Measurements from ENCODE around the gene ZDHHC3.
A peak's percentile ranks its signal among the peaks of the same experiment; 100 is the strongest.

ZDHHC3 gene

DNA sequence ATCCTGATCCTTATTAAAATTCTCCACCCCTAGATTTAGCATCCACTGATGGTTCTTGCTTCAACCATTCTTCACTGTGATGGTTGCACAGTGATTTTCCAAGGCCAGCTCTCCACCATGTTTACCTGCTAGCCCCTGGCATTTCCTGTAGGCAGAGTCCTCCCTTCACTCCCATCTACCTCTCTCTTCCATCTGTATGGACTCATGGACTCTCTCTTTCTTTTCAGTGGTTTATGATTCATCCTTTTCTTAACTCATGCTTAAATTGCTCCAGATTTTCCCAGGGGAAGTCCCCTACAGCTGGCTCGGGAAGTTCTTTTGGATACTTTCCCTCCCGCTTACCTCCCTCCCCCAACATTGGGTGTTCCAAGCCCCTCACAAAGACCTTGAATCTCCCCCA is 82.9 kb downstream of the ZDHHC3 start:
- ATAC-seq (no peak), DNase-seq (no peak)

DNA sequence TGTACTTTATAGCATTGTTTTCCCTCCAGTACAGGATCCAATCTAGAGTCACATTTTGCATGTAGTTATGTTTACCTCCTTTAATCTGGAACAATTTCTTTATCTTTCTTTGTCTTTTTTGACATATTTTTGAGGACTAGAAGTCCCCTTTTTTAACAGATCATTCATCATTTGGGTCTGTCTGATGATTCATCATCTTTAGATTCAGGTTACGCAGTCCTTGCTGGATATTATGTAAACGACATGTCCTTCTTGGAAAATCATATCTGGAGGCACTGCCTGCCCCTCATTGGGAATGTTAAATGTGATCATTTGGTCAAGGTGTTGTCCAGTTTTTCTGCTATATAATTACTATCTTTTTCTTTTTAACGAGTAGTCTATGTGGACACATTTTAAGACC is 83.3 kb downstream of the ZDHHC3 start:
- DNase-seq (no peak), ATAC-seq (no peak)

DNA sequence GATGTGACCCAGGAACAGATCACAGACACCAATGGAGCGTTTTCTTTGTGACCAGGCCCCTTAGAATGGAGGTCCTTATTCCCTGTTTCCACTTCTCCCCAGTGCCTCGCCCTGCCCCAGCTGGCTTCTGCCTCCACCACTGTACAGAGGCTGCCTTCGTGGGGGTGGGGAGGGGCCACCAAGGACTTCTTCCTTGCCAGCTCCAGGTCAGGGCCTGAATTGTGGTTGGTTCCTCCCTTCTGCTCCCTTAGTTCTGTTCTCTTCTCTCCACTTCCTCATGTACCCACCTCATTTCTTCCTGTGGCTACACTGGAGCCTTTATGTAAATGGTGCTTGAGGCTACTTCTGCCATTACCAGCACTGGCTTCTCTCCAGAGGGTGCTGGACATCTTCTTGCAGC is 85.1 kb downstream of the ZDHHC3 start:
- DNase-seq, result no peak
- no peak for ATAC-seq

DNA sequence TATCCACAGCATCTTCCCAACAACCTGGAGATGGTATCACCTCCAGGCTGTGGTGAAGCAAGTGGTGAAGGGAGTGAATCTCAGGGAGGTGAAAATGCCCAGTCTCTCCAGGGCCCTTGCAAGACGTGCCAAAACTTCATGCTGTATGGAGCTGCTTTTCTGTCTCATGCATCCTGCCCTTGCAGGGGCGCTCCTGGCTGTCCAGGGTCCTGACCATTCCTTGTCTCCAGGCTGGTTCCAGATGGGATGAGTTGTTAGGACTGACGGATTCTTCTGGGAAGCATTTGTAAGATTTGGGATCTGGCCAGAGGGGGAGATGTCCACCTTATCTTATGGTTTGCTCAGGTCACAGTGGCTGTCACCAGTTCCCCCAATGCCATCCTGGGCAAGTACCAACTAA is 85.7 kb downstream of the ZDHHC3 start:
- DNase-seq (no peak), ATAC-seq (no peak)

DNA sequence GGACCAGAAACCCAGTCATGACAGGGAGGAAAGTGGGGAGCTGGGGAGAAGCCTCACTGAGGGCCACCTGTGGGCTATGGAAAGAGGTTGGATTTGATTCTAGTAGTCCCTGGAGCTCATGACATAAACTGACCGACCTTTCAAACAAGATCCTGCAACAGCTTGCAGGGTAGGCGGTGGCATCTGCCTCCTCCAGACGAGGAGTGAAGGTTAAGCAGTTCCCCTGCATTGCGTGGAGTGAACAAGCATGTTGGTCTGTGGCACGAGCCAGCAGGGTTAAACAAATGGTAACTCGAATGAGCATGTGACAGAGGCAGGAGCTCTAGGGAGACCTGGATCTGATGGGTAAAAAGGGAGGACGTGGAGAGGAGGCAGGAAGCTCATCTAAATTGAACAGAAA is 88.9 kb downstream of the ZDHHC3 start:
- no peak for ATAC-seq

DNA sequence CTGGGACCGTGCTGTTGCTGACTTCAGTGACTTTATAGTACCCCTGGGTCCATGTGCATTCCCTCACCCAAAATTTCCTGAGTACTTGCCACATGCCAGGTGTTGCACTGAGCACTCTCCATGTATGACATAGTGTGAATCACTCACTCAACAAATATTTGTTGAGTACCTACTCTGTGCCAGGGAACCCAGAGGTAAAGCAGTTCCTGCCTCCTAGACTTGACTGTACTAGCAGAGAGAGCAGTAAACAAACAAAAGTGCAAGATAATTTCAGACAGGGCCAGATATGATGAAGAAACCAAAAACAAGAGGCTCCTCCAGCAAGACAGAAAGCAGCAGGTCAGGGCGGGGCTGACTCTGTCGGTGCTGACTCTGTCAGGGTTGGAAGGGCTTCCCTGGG is 89.4 kb downstream of the ZDHHC3 start:
- no peak for DNase-seq
- no peak for ATAC-seq

More for the DNA sequence above, 88.9 kb downstream of the ZDHHC3 start:
- DNase-seq, result no peak

DNA sequence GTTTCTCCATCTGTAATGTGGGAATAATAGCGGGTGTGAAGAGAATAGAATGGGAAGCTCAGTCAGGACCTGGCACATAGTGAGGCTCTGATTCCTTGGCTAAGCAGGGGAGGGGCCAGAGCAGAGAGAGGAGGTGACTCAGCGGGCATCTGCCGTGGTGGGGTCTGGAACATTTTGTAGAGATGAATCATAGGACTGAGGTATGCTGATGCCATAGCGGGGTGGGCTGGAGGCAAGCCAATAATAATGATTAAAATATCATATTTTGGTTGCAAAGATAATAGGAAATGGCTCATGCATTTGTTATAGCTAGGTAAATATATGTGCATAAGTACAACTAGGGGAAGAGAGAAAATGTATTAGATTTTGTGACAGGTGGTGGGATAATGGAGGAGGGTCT is 90.4 kb downstream of the ZDHHC3 start:
- no peak for DNase-seq
- peak; percentile 55 for ATAC-seq

DNA sequence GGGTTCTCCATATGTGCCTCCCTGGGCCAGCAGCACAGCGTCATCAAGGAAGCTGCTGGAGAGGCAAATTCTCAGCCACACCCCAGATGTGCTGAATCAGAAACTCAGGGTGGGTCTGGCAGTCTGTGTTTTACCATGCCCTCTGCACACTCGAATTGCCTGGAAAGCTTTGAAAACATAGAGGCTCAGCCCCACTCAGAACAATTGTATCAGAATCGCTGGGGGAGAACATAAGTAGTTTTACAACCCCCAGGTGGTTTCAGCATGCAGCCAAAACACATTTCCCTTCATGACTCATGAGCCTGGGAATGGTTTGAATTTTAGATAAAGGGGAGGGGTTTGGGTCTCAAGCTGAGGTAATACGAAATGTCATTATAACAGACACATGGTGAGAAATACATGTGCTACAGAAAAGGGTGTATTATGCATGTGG is 92.0 kb downstream of the ZDHHC3 start:
- peak; percentile 14 for ATAC-seq
- DNase-seq, result no peak

DNA sequence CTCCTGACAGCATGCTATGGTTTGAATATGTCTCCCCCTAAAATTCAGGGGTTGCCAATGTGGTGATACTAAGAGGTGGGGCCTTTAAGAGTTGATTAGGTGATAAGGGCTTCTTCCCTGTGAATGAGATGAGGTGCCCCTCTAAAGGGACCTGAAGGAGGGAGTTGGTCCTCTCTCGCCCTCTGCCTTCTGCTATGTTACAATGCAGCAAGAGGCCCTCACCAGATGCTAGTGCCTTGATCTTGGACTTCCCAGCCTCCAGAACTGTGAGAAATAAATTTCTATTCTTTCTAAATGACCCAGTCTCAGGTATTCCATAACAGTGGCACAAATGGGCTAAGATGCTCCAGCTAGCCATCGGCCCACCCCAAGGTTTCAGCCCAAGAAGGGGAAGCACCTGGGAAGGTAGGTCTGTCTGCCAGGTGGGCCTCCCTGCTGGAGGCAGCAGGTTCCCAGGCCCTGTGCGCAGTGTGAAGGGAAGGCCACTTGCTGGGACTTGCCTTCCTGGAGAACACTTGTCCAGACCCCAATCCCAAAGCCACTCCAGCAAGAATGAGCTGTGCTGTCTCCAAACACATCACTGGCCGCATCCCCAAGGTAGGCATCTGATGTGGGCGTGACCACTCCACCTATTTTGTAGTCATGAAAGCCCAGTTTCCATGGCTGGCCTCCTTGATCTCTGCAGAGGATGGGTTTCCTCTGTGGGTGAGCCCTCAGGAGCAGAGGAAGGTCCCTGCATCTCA is 92.6 kb downstream of the ZDHHC3 start:
- no peak for ATAC-seq
- DNase-seq, result no peak

DNA sequence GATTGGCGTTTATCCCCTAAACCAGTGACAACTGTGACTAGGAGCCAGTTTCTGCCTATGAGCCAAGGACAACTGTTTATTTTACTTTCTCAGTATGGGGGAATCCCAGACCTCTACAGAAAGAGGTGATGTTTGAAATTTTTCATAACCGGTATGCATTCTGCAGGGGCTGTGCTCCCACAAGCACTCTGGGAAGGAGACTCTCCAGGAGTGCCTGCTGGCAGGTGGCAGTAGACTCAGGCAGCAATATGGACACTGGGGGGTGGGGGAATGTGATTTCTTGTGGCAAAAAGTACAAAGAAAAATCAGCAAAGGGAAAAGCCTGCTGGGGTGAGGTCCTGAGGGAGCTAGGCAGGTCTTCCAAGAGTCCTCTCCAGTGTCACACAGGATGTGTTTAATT is 95.7 kb downstream of the ZDHHC3 start:
- no peak for ATAC-seq
- no peak for DNase-seq

DNA sequence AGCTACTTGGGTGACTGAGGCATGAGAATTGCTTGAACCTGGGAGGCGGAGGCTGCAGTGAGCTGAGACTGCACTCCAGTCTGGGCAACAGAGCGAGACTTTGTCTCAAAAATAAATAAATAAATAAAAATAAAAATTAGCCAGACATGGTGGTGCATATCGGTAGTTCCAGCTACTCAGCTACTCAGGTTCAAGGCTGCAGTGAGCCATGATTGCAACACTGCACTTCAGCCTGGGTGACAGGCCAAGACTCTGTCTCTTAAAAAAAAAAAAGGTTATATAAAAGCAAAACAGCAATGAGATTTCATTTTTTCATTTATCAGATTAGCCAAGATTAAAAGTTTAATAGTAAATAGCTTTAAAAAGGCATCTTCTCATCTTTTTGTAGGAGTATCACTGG is 98.6 kb downstream of the ZDHHC3 start:
- ATAC-seq (no peak), DNase-seq (no peak)

DNA sequence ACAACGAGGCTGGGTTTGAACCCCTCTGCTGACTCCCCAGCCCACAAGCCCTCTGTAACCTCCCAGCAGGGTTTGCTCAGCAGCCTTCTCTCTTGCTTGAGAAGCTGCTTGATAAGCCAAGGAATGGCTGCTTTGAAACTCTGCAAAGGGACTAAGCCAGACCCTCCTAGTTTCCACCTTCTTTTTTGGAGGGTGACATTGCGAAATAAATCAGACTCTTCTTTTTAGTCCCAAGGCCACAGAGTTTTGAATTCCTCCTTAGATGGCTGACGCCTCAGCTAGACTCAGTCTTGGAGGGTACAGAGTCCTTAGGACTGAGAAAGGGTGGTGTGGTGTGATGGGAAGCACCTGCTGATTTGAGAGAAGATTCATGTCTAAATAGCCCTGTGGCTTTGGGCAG is 100.4 kb downstream of the ZDHHC3 start:
- ATAC-seq, result no peak
- DNase-seq, result no peak
